NCI-H2107 (cell line): Measurements from ENCODE around the gene FAM3A.
A peak's percentile ranks its signal among the peaks of the same experiment; 100 is the strongest.

Source experiments
- DNase-seq: peaks from one replicate; lab custom pipeline; 2025; lab: John Stamatoyannopoulos, UW

Gene FAM3A

DNA sequence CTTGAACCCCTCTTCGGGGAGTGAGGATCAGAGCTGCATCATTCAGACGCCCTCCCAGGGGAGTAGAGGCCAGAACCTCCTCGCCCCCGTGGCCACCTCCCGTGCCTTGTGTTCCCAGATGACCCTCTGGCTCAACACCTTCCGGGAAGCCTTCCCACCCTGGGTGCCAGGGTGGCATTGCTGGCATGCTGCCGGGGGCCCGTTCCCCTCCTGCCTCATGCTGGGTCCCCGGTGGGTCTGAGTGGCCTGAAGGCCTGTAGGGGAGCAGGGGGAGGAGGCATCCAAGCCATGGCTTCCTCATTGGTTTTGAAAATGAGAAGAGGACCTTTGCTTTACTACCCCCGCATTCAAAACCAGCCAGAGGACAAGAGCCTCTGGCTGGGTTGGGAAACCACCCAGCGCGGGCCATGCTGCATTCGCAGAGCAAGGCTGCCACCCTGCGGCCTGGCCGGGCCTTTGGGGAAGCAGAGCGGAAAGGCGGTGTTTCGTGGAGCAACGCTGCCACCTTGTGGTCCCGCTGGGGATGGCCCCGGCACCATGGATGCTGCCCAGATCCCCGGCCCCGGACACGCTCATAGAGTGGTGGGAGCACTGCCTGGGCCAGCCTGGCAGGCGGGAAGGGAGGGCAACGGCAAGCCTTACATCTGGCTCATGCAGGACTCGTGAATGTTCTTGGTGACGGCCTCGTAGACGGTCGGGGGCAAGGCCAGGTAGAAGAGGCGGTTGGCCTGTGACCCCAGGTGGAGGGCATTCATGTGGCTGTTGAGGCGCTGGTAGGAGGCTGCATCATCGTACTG, 18.7 kb upstream of the FAM3A start:
- DNase-seq = peak; percentile 80

DNA sequence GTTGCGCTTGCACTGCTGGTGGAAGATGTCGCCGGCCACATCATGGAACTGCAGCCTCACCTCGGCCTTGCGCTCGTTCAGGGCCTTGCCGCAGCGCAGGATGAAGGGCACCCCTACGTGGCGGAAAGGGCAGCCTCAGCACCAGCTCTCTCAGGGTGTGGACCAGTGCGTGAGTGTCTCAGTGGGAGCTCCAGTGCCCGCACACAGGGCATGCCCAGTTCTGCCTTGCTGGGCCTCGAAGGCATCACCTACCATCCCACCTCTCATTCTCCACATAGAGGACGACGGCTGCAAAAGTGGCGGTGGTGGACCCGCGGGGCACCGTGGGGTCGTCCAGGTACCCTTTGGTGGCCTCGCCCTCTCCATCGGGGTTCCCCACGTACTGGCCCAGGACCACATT, 16.7 kb upstream of the FAM3A start:
- no peak for DNase-seq

DNA sequence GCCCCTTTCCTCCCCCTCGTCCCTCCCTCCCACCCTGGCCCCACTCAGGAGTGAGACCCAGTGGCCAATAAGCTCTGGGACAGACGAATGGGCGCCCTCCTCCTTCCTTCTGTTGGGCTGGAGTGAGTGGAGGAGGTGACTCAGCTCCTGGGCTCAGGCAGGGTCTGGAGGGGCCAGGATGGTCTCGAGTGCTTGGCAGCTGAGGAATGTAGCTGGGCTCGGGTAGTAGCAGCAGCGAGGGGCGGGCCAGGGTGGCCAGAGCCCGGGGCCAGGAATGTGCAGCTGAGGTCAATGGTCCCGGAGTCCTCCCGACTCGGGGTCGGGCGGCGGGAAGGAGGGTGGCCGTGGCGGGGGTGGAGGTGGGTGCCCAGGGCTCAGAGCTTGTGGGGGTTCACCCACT, 15.6 kb upstream of the FAM3A start:
- no peak for DNase-seq

DNA sequence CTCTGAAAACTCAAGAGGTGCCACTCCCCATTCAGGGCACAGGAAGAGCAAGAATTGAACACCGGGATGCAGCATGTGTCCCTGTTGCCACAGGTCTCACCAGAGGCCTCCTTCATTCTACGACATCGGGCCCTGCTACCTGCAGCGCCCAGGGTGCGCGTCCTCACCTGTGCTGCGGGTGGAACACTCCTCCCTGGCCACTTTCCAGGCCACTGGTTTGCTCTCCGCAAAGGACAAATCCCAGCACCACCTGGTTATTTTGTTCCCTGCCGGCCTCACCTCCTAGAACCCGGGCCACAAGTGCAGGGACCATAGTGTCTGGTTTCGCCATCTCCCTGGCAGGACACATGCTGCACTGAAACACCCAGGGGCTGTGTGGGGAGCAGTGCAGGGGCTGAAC, 14.3 kb upstream of the FAM3A start:
- no peak for DNase-seq

DNA sequence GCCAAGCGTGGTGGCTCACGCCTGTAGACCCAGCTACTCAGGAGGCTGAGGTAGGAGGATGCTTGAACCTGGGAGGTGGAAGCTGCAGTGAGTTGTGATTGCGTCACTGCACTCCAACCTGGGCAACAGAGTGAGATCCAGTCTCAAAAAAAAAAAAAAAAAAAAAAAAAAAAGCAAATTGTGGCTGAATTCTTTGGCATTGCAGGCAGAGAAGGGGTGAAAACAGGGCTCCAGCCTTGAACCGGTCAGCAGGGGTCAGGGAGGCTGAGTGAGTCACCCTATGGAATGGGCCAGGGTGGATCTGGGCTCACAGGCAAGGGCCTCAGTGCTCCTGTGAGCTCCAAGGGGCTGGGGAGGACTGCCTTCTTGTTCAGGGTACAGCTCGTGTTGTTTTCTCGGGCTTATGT, 13.2 kb upstream of the FAM3A start:
- DNase-seq = no peak

DNA sequence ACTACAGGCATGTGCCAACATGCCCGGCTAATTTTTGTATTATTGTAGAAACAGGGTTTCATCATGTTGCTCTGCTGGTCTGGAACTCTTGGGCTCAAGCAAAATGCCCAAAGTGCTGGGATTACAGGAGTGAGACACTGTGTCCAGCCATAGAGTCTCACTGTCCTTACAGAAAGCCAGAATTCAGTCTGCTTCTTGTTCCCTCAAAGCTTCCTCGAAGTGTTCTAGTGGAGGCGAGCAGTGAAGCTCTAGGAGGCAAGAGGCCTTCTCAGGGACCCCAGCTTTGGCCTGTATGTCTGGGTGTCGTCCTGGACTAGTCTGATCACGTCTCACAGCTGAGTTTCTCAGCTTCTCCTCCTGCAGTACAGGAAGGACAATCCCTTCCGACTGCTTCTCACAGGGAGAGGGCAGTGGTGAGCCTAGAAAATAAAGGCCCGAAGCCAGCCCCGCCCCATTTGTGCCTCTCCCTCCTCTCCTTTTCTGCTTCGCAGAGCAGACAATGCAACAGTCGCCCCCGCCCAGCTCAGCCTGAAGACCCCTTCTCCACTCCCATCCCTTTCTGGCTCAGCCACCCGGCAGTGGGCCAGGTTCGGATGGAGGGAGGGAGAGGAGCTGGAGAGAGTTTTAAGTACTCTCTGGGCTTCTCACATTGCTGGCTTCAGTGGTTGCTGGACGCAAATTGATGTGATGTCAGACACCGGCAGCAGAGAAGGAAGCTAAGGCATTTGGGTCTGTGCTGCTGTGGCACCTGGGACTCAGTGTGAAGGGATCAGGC, 11.1 kb upstream of the FAM3A start:
- peak; percentile 46 for DNase-seq

DNA sequence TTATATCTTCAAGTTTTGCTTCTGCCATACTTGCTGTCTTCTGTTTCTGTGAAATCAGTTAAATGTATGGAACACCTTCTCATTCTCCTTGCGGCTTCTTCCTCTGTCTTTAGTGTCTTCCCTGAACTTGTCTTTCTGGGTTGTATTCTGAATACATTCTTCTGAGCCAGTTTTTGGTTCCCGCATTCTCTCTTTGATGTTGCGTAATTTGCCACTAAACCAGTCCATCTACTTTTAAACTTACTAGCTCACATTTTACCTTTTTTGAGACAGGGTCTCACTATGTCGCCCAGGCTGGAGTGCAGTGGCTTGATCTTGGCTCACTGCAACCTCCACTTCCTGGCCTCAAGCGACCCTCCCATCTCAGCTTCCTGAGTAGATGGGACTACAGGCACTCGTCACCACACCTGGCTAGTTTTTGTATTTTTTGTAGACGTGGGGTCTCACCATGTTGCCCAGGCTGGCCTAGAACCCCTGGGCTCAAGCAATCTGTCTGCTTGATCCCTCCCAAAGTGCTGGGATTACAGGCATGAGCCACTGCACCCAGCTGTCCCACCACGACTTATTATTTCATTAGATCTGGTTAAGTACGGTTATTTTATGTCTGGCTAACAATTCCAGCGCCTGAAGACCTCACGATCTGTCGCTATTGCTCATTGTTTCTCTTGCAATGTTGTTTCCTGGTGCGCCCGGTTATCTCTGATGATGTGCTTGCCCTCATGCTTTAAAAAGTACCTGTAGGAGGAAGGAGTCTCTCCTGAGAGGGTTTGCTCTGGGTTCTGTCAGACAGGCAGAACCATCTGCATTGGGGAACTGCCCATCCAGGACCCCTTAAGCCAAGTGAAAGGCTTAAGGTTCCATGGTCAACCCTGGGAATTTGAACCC, 9.8 kb upstream of the FAM3A start:
- DNase-seq = no peak

DNA sequence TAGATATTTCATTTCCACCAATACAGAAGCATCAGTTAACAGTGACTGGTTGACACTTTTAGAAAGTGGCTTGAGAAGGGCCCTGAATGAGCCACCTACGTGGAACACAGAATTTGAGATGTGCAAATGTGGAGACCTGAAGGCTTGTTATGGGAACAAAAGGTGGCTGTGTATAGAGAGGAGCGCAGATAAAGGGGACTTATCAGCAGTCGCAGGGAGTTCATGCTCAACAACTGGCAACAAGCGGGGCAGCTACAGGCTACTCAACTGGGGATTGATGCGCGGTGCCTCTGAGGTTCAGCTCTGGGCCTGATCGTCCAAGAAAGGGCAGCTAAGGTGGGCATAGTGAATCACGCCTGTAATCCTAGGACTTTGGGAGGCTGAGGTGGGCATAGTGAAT, 3.4 kb upstream of the FAM3A start:
- DNase-seq = no peak

DNA sequence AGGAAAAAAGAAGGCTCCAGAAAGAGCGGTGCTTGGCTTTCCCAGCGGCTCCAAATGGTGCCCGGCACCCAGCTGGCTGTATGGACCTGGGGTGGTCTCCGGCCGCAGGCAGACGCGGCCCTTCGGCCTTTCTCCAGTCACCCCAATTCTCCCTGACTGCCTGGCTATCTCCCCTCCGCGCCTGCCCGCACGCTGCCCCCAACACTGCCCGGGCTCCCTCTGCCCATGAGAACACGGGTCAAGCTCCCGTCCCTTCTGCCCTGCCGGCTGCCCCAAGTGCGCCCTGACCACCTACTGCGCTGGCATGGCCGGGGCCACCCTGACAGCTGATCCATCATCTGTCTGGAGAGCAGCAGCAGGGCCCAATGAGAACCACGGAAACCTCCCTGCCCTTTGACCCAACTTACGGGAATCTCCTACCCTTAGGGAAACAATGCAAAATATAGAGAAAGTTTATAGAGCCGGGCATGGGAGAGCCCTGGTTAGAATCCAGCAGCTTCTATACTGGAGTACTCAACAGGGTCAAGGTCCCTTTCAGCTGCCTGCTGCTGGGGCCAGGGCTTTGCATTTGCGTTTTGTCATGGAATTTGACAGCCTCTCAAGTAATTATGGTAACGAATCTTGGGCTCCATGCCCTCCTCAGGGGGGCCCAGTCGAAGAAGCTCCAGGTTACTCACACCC, 1.2 kb upstream of the FAM3A start:
- no peak for DNase-seq

DNA sequence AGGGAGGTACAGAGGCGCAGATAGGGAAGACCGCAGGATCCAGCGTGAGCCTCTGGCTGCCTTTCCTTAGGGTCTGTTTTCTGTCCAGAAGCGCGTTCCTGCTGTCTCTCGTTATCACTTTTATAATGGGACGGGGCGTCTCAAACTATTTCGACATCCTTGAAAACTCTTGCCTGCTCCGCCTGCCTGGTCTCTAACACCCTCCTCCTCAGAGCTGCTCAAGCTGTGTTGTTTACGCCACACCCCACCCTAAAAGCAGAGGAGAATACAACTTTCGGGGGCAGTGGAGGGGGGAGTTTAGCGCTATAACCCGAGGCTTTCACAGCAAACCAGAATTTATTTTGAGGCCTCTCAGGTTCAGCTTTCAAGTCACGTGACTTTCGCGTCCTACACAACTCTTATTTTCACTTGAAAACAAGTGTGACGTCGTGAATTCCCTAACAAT, 646 bp upstream of the FAM3A start:
- no peak for DNase-seq

DNA sequence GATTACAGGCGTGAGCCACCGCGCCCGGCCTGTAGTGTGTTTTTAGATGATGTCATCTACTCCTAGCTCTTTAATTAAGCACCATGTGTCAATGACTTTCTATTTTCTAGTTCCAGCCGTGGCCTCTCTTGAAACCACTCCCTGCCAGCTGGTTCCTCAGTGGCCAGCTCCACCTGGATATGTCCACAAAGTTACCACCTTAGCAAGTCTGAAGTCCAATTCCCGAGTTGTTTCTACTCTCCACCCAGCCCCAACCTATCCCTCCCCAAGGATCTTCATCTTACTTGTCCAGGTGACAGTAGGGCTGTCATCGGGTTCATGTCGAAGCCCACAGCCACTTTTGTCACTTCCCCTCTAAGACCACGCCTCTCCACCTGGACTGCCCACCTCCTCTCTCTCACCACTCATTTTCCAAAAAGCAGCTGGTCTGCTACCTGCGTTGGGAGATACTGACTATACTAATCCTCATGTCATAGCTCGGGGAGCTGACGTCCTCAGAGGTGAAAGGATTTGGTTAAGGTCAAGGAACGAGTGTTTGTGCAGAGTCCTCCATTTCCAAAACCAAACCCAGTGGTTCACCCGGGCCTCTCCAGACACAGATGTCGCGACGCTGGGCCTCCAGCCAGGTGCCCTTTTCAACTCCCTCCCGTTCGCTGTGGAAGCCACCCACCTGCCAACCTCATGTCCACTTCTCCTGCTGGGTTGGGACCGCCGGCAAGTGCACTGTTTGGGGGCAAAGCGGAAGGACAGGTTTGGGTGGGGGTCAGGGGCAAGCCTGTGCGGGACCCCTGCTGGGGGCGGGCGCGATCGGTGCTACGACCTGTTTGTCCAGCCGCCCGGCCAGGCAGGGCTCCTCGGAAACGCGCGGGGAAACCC, 704 bp downstream of the FAM3A start:
- no peak for DNase-seq

DNA sequence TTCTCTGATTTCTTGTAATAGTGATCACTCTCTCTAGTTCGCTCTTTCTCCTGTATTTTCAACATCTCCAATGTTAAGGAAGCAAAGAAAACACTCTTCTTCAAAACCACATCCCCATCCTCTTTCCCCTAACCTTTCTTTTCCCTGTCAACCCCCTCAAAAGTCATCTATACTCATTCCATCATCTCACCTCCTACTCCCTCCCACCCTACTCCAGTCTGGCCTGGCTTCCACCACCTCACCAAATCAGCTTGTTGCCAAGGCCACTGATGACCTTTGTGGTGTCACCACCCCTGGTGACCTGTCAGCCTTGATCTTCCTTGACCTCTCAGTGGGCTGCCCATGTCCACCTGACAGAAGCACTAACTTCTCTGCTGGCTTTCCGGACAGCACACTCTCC, 2.3 kb downstream of the FAM3A start:
- DNase-seq = no peak

DNA sequence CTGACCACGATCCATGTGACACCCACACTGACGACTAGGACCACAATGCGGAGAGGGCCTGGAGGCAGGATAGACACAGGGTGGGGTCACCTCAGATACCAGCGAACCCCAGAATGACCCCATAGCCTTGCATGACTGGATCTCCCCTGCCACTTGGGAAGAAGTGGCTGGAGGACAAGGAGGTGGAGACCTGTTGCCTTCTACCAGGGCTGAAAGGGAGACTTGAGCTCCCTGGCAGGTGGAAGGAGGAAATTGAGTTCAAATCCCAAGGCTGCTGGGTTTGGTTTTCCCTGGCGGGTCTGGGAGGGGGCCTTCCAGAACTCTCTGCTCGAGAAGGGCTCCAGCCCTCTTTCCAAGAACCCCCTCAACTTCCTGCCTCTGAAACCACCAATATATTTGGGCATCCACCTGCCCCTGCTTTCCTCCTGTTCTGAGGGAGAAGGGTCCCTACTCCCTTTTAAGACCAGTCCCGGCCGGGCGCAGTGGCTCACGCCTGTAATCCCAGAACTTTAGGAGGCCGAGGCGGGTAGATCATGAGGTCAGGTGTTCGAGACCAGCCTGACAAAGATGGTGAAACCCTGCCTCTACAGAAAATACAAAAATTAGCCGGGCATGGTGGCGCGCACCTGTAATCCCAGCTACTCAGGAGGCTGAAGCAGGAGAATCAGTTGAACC, 3.0 kb downstream of the FAM3A start:
- DNase-seq = no peak

DNA sequence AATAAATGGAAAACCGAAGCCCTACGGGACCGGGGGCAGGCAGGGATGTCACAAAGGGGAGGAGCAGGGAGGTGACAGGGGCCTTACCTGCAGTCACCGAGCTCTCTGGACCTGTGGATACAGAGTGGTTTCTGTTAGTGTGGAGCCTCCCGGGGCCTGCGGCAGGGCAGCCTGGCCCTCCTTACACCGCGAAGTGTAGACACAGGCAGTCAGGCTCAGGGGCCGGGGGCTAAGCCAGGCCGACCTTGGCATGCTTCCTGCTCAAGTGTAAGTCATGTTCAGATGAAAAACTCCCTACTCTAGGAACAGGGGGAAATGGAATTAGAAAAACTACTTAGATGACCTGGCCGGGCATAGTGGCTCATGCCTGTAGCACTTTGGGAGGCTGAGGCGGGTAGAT, 4.3 kb downstream of the FAM3A start:
- DNase-seq = no peak

DNA sequence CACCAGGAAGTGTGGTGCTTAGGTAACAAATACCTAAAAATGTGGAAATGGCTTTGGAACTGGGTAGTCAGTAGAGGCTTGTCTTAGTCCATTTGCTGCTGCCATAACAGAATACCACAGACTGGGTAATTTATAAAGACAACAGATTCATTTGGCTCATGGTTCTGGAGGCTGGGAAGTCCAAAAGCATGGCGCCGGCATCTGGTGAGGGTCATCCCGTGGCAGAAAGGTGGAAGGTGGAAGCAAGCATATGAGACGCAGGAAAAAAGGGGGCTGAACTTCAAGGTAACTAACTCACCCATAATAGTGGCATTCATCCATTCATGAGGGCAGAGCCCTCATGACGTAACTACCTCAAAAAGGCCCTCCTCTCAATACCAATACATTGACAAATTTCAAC, 6.6 kb downstream of the FAM3A start:
- DNase-seq = no peak

DNA sequence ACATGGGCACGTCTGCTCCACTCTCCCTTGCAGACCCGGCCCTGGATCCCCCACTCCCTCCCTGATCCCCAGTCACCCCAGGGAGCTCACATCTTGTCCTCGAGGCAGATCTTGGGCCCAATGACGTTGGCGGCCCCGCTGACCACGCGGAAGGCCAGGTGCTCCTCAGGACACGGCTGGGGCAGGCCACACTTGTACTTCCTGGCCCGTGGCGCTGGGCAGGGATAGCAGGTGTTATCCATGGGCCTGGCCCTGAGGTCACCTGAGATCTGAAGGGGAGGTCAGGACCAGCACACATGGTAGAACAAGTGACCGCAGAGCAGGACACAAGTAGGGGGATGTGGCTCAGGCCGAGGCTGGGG, 7.7 kb downstream of the FAM3A start:
- no peak for DNase-seq

DNA sequence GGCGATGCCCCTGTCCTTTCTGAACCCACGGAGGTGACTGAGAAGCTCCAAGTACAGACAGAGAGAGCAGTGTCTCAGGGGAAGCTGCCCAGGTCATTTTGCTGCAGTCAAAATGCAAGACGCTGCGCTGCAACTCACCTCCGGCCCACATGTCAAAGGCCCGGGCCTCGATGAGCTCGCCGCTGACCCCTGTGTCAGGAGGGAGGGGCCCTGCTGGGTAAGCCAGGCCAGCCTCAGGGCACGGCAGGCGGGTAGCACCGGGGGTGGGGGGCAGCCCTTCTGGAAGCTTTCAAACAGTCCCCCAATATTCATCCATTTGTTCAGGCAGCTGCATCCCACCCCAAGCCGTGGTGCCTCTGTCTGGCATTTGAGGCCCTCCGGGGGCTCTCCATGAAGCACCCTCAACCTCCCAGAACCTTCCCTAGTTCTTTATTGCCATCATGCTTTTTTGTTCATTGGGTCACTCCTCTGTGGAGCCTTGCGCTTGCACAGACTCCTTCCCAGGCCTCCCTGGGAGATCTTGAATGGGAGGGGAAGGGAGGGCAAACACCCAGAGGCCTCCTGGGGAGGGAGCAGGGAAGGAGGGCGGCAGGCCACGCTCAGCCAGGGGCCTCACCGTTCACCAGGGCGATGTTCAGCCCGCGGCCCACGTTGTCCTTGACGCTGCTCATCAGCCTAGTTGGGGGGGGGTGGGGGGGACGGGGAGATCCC, 8.2 kb downstream of the FAM3A start:
- DNase-seq = no peak

DNA sequence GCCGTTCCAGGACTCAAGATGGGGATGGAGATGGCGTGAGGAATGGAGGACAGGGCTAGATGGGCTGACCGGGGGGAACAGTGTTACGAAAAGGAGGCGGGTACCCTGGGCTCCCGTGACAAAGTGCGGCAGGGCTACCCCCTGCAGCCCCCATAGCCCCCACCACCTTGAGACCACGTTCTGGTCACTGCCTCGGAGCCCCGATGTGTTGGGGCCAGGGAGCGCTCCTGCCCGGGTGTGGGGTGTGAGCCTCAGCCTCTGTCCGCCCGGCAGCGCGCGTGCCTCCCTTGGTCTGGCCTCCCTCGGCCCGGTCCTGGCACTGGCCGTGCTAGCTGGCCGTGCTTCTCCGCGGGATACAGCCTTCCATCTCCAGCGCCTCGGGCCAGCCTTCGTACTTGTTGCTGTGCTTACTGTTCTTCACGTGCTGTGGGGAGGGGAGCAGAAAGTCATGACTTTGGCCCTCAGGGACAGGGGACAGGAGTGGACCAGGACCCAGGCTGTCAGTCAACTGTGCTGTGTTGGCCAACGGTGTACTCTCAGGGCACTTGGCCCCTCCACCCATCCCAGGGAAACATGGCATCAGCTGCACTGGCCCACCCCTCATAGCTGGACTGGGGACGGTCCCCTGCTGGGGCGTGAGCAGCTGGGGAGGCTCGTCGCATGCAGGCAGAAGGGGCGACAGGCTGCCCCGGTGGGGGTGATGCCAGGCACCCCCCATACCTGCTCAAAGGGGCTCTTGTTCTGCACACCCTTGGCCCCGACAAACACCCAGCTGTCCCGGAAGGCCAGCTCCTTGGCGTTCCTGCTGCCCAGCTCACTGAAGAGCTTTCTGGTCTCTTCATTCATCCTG, 9.3 kb downstream of the FAM3A start:
- DNase-seq = no peak

DNA sequence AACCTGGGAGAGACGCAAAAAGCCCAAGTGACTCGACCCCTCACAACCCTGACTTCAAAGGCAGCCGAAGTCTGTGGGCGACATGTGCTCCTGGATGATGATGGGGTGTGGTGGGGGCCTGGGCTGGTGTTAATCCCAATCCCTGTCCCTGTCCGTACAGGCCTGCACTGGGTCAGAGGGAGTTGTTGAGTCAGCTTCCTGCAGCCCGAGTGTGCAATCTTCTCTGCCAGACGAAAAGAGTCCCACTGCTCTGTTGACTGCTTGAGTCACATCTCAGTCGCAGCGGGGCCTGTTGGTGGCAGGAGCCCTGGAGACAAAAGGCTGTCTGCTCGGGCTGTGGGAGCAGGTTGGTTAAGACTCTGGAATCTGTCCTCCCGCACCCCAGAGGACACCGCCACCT, 10.3 kb downstream of the FAM3A start:
- DNase-seq = no peak
